ENCODE measurements around the gene EML3.

Gene EML3

GRCh38 chr11:62555464-62556107, 57.0 kb downstream of the EML3 start:
- H3K4me1 ChIP-seq (ENCODE audit: control insufficient read depth in 2 of 2, insufficient read depth in 1 of 2, low read depth in 1 of 2, low read length in 2 of 2) = peaks cover 43 to 45% of the 10 kb centered on the region in 2 donors
- no peaks in the 10 kb centered on the region for H3K27me3 ChIP-seq (ENCODE audit: control insufficient read depth in 3 of 3, insufficient read depth in 3 of 3, low read depth in 1 of 3, low read length in 3 of 3)
- H2AFZ ChIP-seq (ENCODE audit: low read length) = no peak overlapping the region
- no peak overlapping the region for H3K23ac ChIP-seq (ENCODE audit: low read depth, low read length, poor library complexity)
- no peak overlapping the region for H2BK5ac ChIP-seq (ENCODE audit: low read length)
- H3K4ac ChIP-seq (ENCODE audit: low read length) = no peak overlapping the region
- H3K36me3 ChIP-seq (replicated peaks in 1 of 2; ENCODE audit: control insufficient read depth in 2 of 2, insufficient read depth in 2 of 2, low read length in 2 of 2) = peaks cover 22 to 45% of the 10 kb centered on the region in 2 donors
- no peak overlapping the region for H2BK12ac ChIP-seq (ENCODE audit: low read length)
- H4K91ac ChIP-seq (ENCODE audit: low read depth, low read length, poor library complexity) = no peak overlapping the region
- no peak overlapping the region for H3K9ac ChIP-seq (ENCODE audit: low read depth, low read length, poor library complexity)
- DNase-seq (ENCODE audit: low spot score) = no peak
- no peak overlapping the region for H3K18ac ChIP-seq (ENCODE audit: low read length)
- no peak overlapping the region for H2BK120ac ChIP-seq (ENCODE audit: low read depth, low read length)
- no peak overlapping the region for H2AK5ac ChIP-seq (ENCODE audit: low read depth, low read length)
- H4K8ac ChIP-seq (ENCODE audit: low read depth, low read length) = no peak overlapping the region
- no peak overlapping the region for H3K4me2 ChIP-seq (ENCODE audit: insufficient read depth, low read length, poor library complexity, severe bottlenecking)
- no peaks in the 10 kb centered on the region for H3K9me3 ChIP-seq (replicated peaks in 1 of 2; ENCODE audit: control insufficient read depth in 2 of 2, insufficient read depth in 1 of 2, low read depth in 1 of 2, low read length in 2 of 2)
- H3K27ac ChIP-seq (replicated peaks; ENCODE audit: low read length) = peak overlapping the region; percentile 77
- no peak overlapping the region for H2BK15ac ChIP-seq (ENCODE audit: low read length)
- no CpG with 5 or more reads among the region's 4 CpGs for WGBS, 2 donors (ENCODE audit: extremely low coverage in 2 of 2, insufficient read length in 2 of 2, insufficient replicate concordance in 1 of 2)
- H3K4me3 ChIP-seq (ENCODE audit: low read length in 2 of 2) = no peak overlapping the region
- no peak overlapping the region for H3K14ac ChIP-seq (ENCODE audit: low read length)
- no peaks in the 10 kb centered on the region for H3K79me1 ChIP-seq (ENCODE audit: low read depth, low read length)

GRCh38 chr11:62554387-62555167, 58.0 kb downstream of the EML3 start:
- Histone ChIP-seq H2BK120ac (ENCODE audit: low read depth, low read length) (no peak overlapping the region), H2BK15ac (ENCODE audit: low read length) (peak overlapping the region; percentile 12), H3K36me3 (replicated peaks in 1 of 2; ENCODE audit: control insufficient read depth in 2 of 2, insufficient read depth in 2 of 2, low read length in 2 of 2) (peaks cover 17 to 35% of the 10 kb centered on the region in 2 donors), H4K91ac (ENCODE audit: low read depth, low read length, poor library complexity) (no peak overlapping the region), H4K8ac (ENCODE audit: low read depth, low read length) (no peak overlapping the region), H3K9ac (ENCODE audit: low read depth, low read length, poor library complexity) (peak overlapping the region; percentile 5), H2BK12ac (ENCODE audit: low read length) (no peak overlapping the region), H3K27me3 (ENCODE audit: control insufficient read depth in 3 of 3, insufficient read depth in 3 of 3, low read depth in 1 of 3, low read length in 3 of 3) (no peaks in the 10 kb centered on the region), H3K27ac (replicated peaks; ENCODE audit: low read length) (peak overlapping the region; percentile 88), H2AK5ac (ENCODE audit: low read depth, low read length) (peak overlapping the region; percentile 72), H3K23ac (ENCODE audit: low read depth, low read length, poor library complexity) (no peak overlapping the region), H2AFZ (ENCODE audit: low read length) (no peak overlapping the region), H3K79me1 (ENCODE audit: low read depth, low read length) (no peaks in the 10 kb centered on the region), H3K4me3 (ENCODE audit: low read length in 2 of 2) (no peak overlapping the region), H3K9me3 (replicated peaks in 1 of 2; ENCODE audit: control insufficient read depth in 2 of 2, insufficient read depth in 1 of 2, low read depth in 1 of 2, low read length in 2 of 2) (no peaks in the 10 kb centered on the region), H3K4me2 (ENCODE audit: insufficient read depth, low read length, poor library complexity, severe bottlenecking) (no peak overlapping the region), H3K18ac (ENCODE audit: low read length) (peak overlapping the region; percentile 93), H2BK5ac (ENCODE audit: low read length) (peak overlapping the region; percentile 31), H3K14ac (ENCODE audit: low read length) (peak overlapping the region; percentile 10), H3K4ac (ENCODE audit: low read length) (no peak overlapping the region), H3K4me1 (ENCODE audit: control insufficient read depth in 2 of 2, insufficient read depth in 1 of 2, low read depth in 1 of 2, low read length in 2 of 2) (peaks cover 41 to 45% of the 10 kb centered on the region in 2 donors)
- WGBS, 2 donors (ENCODE audit: extremely low coverage in 2 of 2, insufficient read length in 2 of 2, insufficient replicate concordance in 1 of 2) = no CpG with 5 or more reads among the region's 7 CpGs
- DNase-seq (ENCODE audit: low spot score) = no peak

- H2BK12ac ChIP-seq (ENCODE audit: low read length) = peak overlapping the region; percentile 18
- peaks cover 0 to 2% (median 0%) of the 10 kb centered on the region in 3 experiments for H3K27me3 ChIP-seq (ENCODE audit: control insufficient read depth in 3 of 3, insufficient read depth in 3 of 3, low read depth in 1 of 3, low read length in 3 of 3)
- H2AFZ ChIP-seq (ENCODE audit: low read length) = peak overlapping the region; percentile 83
- peaks cover 41 to 45% of the 10 kb centered on the region in 2 donors for H3K4me1 ChIP-seq (ENCODE audit: control insufficient read depth in 2 of 2, insufficient read depth in 1 of 2, low read depth in 1 of 2, low read length in 2 of 2)
- no peak overlapping the region for H4K91ac ChIP-seq (ENCODE audit: low read depth, low read length, poor library complexity)
- H3K18ac ChIP-seq (ENCODE audit: low read length) = peak overlapping the region; percentile 93
- H3K4me3 ChIP-seq (ENCODE audit: low read length in 2 of 2) = no peak overlapping the region
- peak overlapping the region; percentile 66 for H2BK5ac ChIP-seq (ENCODE audit: low read length)
- peak overlapping the region; percentile 45 for H4K8ac ChIP-seq (ENCODE audit: low read depth, low read length)
- peak overlapping the region; percentile 66 for H2BK15ac ChIP-seq (ENCODE audit: low read length)
- no peak overlapping the region for H2BK120ac ChIP-seq (ENCODE audit: low read depth, low read length)
- H3K79me1 ChIP-seq (ENCODE audit: low read depth, low read length) = no peaks in the 10 kb centered on the region
- no peak overlapping the region for H3K4me2 ChIP-seq (ENCODE audit: insufficient read depth, low read length, poor library complexity, severe bottlenecking)
- H3K14ac ChIP-seq (ENCODE audit: low read length) = peak overlapping the region; percentile 10
- peak overlapping the region; percentile 4 for H3K4ac ChIP-seq (ENCODE audit: low read length)
- peak overlapping the region; percentile 72 for H2AK5ac ChIP-seq (ENCODE audit: low read depth, low read length)
- WGBS, 2 donors (ENCODE audit: extremely low coverage in 2 of 2, insufficient read length in 2 of 2, insufficient replicate concordance in 1 of 2) = no CpG with 5 or more reads among the region's 8 CpGs
- DNase-seq (ENCODE audit: low spot score) = no peak
- no peaks in the 10 kb centered on the region for H3K9me3 ChIP-seq (replicated peaks in 1 of 2; ENCODE audit: control insufficient read depth in 2 of 2, insufficient read depth in 1 of 2, low read depth in 1 of 2, low read length in 2 of 2)
- H3K36me3 ChIP-seq (replicated peaks in 1 of 2; ENCODE audit: control insufficient read depth in 2 of 2, insufficient read depth in 2 of 2, low read length in 2 of 2) = peaks cover 12 to 28% of the 10 kb centered on the region in 2 donors
- peak overlapping the region; percentile 88 for H3K27ac ChIP-seq (replicated peaks; ENCODE audit: low read length)
- peak overlapping the region; percentile 5 for H3K9ac ChIP-seq (ENCODE audit: low read depth, low read length, poor library complexity)
- no peak overlapping the region for H3K23ac ChIP-seq (ENCODE audit: low read depth, low read length, poor library complexity)
Measured at GRCh38 chr11:62553839-62554361, 58.7 kb downstream of the EML3 start.

Data from neuronal stem cell (in vitro differentiated cells).